Measurements from ENCODE around the gene C2orf15.
"Not testable (repeated sequence)": the region's sequence is repeated elsewhere in the genome, so short reads cannot be mapped to it uniquely, and the experiment has no call there.

The C2orf15 gene

GRCh38 chr2:99141110-99142108 is at the start of gene C2orf15:
Gene C2orf15, plus strand, starts transcription at chr2:99141707. Its CDS starts 8,852 bp downstream, at chr2:99150559.
- no peaks in the 10 kb centered on the region for H3K36me3 ChIP-seq (ENCODE audit: control insufficient read depth, insufficient read depth, low read length)
- H3K4me1 ChIP-seq (ENCODE audit: control insufficient read depth, insufficient read depth, low read length) = peaks cover 4% of the 10 kb centered on the region
- no peaks in the 10 kb centered on the region for H3K9me3 ChIP-seq (ENCODE audit: control insufficient read depth, low read length)
- H3K27me3 ChIP-seq (ENCODE audit: control insufficient read depth, insufficient read depth, low read length) = no peaks in the 10 kb centered on the region
- peak within 1 kb of the TSS; percentile 78 for H3K9ac ChIP-seq (ENCODE audit: low read length)
- peak within 1 kb of the TSS; percentile 43 for H3K4me3 ChIP-seq (ENCODE audit: low read length)

- Histone ChIP-seq H3K9me3 (ENCODE audit: control insufficient read depth, low read length) (no peaks in the 10 kb centered on the region), H3K36me3 (ENCODE audit: control insufficient read depth, insufficient read depth, low read length) (no peaks in the 10 kb centered on the region), H3K4me3 (ENCODE audit: low read length) (no peak overlapping the region), H3K9ac (ENCODE audit: low read length) (no peak overlapping the region), H3K27me3 (ENCODE audit: control insufficient read depth, insufficient read depth, low read length) (no peaks in the 10 kb centered on the region), H3K4me1 (ENCODE audit: control insufficient read depth, insufficient read depth, low read length) (no peaks in the 10 kb centered on the region)
Observed at GRCh38 chr2:99096728-99097127, 44.8 kb upstream of the C2orf15 start.

- Histone ChIP-seq H3K9me3 (ENCODE audit: control insufficient read depth, low read length) (no peaks in the 10 kb centered on the region), H3K9ac (ENCODE audit: low read length) (no peak overlapping the region), H3K36me3 (ENCODE audit: control insufficient read depth, insufficient read depth, low read length) (no peaks in the 10 kb centered on the region), H3K4me1 (ENCODE audit: control insufficient read depth, insufficient read depth, low read length) (no peaks in the 10 kb centered on the region), H3K4me3 (ENCODE audit: low read length) (no peak overlapping the region), H3K27me3 (ENCODE audit: control insufficient read depth, insufficient read depth, low read length) (no peaks in the 10 kb centered on the region)
Observed at GRCh38 chr2:99101697-99102096, 39.8 kb upstream of the C2orf15 start.

- Histone ChIP-seq H3K9ac (ENCODE audit: low read length) (no peak overlapping the region), H3K4me3 (ENCODE audit: low read length) (no peak overlapping the region), H3K4me1 (ENCODE audit: control insufficient read depth, insufficient read depth, low read length) (no peaks in the 10 kb centered on the region), H3K9me3 (ENCODE audit: control insufficient read depth, low read length) (no peaks in the 10 kb centered on the region), H3K36me3 (ENCODE audit: control insufficient read depth, insufficient read depth, low read length) (no peaks in the 10 kb centered on the region), H3K27me3 (ENCODE audit: control insufficient read depth, insufficient read depth, low read length) (no peaks in the 10 kb centered on the region)
Observed at GRCh38 chr2:99104006-99104405, 37.5 kb upstream of the C2orf15 start.

GRCh38 chr2:99106913-99107312 is 34.6 kb upstream of the C2orf15 start:
- Histone ChIP-seq H3K4me3 (ENCODE audit: low read length) (no peak overlapping the region), H3K9ac (ENCODE audit: low read length) (no peak overlapping the region), H3K9me3 (ENCODE audit: control insufficient read depth, low read length) (no peaks in the 10 kb centered on the region), H3K27me3 (ENCODE audit: control insufficient read depth, insufficient read depth, low read length) (no peaks in the 10 kb centered on the region), H3K36me3 (ENCODE audit: control insufficient read depth, insufficient read depth, low read length) (no peaks in the 10 kb centered on the region), H3K4me1 (ENCODE audit: control insufficient read depth, insufficient read depth, low read length) (no peaks in the 10 kb centered on the region)

- Histone ChIP-seq H3K9ac (ENCODE audit: low read length) (no peak overlapping the region), H3K4me3 (ENCODE audit: low read length) (no peak overlapping the region), H3K4me1 (ENCODE audit: control insufficient read depth, insufficient read depth, low read length) (no peaks in the 10 kb centered on the region), H3K9me3 (ENCODE audit: control insufficient read depth, low read length) (no peaks in the 10 kb centered on the region), H3K36me3 (ENCODE audit: control insufficient read depth, insufficient read depth, low read length) (no peaks in the 10 kb centered on the region), H3K27me3 (ENCODE audit: control insufficient read depth, insufficient read depth, low read length) (no peaks in the 10 kb centered on the region)
Observed at GRCh38 chr2:99111236-99111635, 30.3 kb upstream of the C2orf15 start.

- H3K4me1 ChIP-seq (ENCODE audit: control insufficient read depth, insufficient read depth, low read length) = no peaks in the 10 kb centered on the region
- H3K4me3 ChIP-seq (ENCODE audit: low read length) = no peak overlapping the region
- no peaks in the 10 kb centered on the region for H3K9me3 ChIP-seq (ENCODE audit: control insufficient read depth, low read length)
- no peak overlapping the region for H3K9ac ChIP-seq (ENCODE audit: low read length)
- no peaks in the 10 kb centered on the region for H3K27me3 ChIP-seq (ENCODE audit: control insufficient read depth, insufficient read depth, low read length)
- no peaks in the 10 kb centered on the region for H3K36me3 ChIP-seq (ENCODE audit: control insufficient read depth, insufficient read depth, low read length)
Observed at GRCh38 chr2:99111945-99112344, 29.6 kb upstream of the C2orf15 start.

- Histone ChIP-seq H3K27me3 (ENCODE audit: control insufficient read depth, insufficient read depth, low read length) (no peaks in the 10 kb centered on the region), H3K4me1 (ENCODE audit: control insufficient read depth, insufficient read depth, low read length) (no peaks in the 10 kb centered on the region), H3K9ac (ENCODE audit: low read length) (no peak overlapping the region), H3K4me3 (ENCODE audit: low read length) (no peak overlapping the region), H3K9me3 (ENCODE audit: control insufficient read depth, low read length) (no peaks in the 10 kb centered on the region), H3K36me3 (ENCODE audit: control insufficient read depth, insufficient read depth, low read length) (no peaks in the 10 kb centered on the region)
Observed at GRCh38 chr2:99112617-99113016, 28.9 kb upstream of the C2orf15 start.

GRCh38 chr2:99127981-99128380 is 13.5 kb upstream of the C2orf15 start:
- Histone ChIP-seq H3K4me1 (ENCODE audit: control insufficient read depth, insufficient read depth, low read length) (no peaks in the 10 kb centered on the region), H3K9me3 (ENCODE audit: control insufficient read depth, low read length) (no peaks in the 10 kb centered on the region), H3K4me3 (ENCODE audit: low read length) (no peak overlapping the region), H3K27me3 (ENCODE audit: control insufficient read depth, insufficient read depth, low read length) (no peaks in the 10 kb centered on the region), H3K36me3 (ENCODE audit: control insufficient read depth, insufficient read depth, low read length) (no peaks in the 10 kb centered on the region), H3K9ac (ENCODE audit: low read length) (no peak overlapping the region)

- not testable (repeated sequence) for H3K9ac ChIP-seq (ENCODE audit: low read length); H3K4me3 ChIP-seq (ENCODE audit: low read length); H3K4me1 ChIP-seq (ENCODE audit: control insufficient read depth, insufficient read depth, low read length); H3K36me3 ChIP-seq (ENCODE audit: control insufficient read depth, insufficient read depth, low read length); H3K27me3 ChIP-seq (ENCODE audit: control insufficient read depth, insufficient read depth, low read length); H3K9me3 ChIP-seq (ENCODE audit: control insufficient read depth, low read length)
Observed at GRCh38 chr2:99135044-99135556, 6.4 kb upstream of the C2orf15 start.

GRCh38 chr2:99139003-99139402 is 2.5 kb upstream of the C2orf15 start:
- no peaks in the 10 kb centered on the region for H3K36me3 ChIP-seq (ENCODE audit: control insufficient read depth, insufficient read depth, low read length)
- peaks cover 4% of the 10 kb centered on the region for H3K4me1 ChIP-seq (ENCODE audit: control insufficient read depth, insufficient read depth, low read length)
- H3K9me3 ChIP-seq (ENCODE audit: control insufficient read depth, low read length) = no peaks in the 10 kb centered on the region
- no peaks in the 10 kb centered on the region for H3K27me3 ChIP-seq (ENCODE audit: control insufficient read depth, insufficient read depth, low read length)
- no peak overlapping the region for H3K4me3 ChIP-seq (ENCODE audit: low read length)
- no peak overlapping the region for H3K9ac ChIP-seq (ENCODE audit: low read length)

GRCh38 chr2:99140056-99140859 is 1.2 kb upstream of the C2orf15 start:
- no peaks in the 10 kb centered on the region for H3K27me3 ChIP-seq (ENCODE audit: control insufficient read depth, insufficient read depth, low read length)
- peak overlapping the region; percentile 43 for H3K4me3 ChIP-seq (ENCODE audit: low read length)
- no peaks in the 10 kb centered on the region for H3K36me3 ChIP-seq (ENCODE audit: control insufficient read depth, insufficient read depth, low read length)
- H3K9me3 ChIP-seq (ENCODE audit: control insufficient read depth, low read length) = no peaks in the 10 kb centered on the region
- peak overlapping the region; percentile 78 for H3K9ac ChIP-seq (ENCODE audit: low read length)
- H3K4me1 ChIP-seq (ENCODE audit: control insufficient read depth, insufficient read depth, low read length) = peaks cover 4% of the 10 kb centered on the region

All from mucosa of stomach (tissue), 1 donor.